Stomach (tissue), 9 donors: ENCODE data around the gene ZNF70. TPM values are rescaled to one million over a fixed set of nuclear protein-coding genes. Genes with fewer than 3 reads are reported as not detected.
A peak's percentile ranks its signal among the peaks of the same experiment; 100 is the strongest.

Experiments
- DNase-seq, 2 donors: peaks; one replicate each; pipeline versions ENCODE4 v3.0.0 to v3.0.0-alpha.2; 2013 to 2019
- H3K27ac ChIP-seq, 5 donors: fragments of 200-600 bp in 4 of 5; sonication (generic) in 4 of 5; one replicate each; pipeline ENCODE4 v1.5.1; 2013 to 2019; ENCODE audit warnings: mild to moderate bottlenecking in 1 of 5, moderate library complexity in 1 of 5
- H3K27me3 ChIP-seq, 3 donors: fragments of 200-600 bp; sonication (generic); one replicate each; pipeline ENCODE4 v1.5.1; 2017 to 2019; ENCODE audit warnings: mixed run types in 1 of 3
- H3K36me3 ChIP-seq, 4 donors: fragments of 200-600 bp; sonication (generic); 1 replicate in 3 of 4; 2 replicates in 1 of 4; pipeline ENCODE4 v1.5.1; 2016 to 2019
- H3K4me1 ChIP-seq, 4 donors: fragments of 200-600 bp; sonication (generic); one replicate each; pipeline ENCODE4 v1.5.1; 2016 to 2019
- H3K4me3 ChIP-seq, 4 donors: fragments of 200-600 bp; sonication (generic) in 3 of 4; one replicate each; pipeline ENCODE4 v1.5.1; 2016 to 2019; ENCODE audit warnings: mild to moderate bottlenecking in 1 of 4
- H3K9me3 ChIP-seq, 4 donors: fragments of 200-600 bp; sonication (generic); one replicate each; pipeline ENCODE4 v1.5.1; 2016 to 2019
- EP300 ChIP-seq: sonication (generic); formaldehyde crosslinking; IDR thresholded peaks from one replicate; pipeline ENCODE4 v1.6.1; 2017; ENCODE audit warnings: antibody characterized with exemption
- POLR2A ChIP-seq, 4 donors: fragments of 450-650 bp; IDR thresholded peaks; one replicate each; pipeline ENCODE4 v1.6.1; 2016; ENCODE audit warnings: antibody characterized with exemption in 4 of 4, control low read depth in 2 of 4, mild to moderate bottlenecking in 1 of 4, moderate library complexity in 1 of 4
- POLR2AphosphoS5 ChIP-seq, 3 donors: sonication (generic); formaldehyde crosslinking; IDR thresholded peaks; one replicate each; pipeline ENCODE4 v1.6.1; 2016; ENCODE audit warnings: antibody characterized with exemption in 3 of 3
- WGBS, 5 donors: extraction: QIAGEN DNeasy Blood & Tissue Kit in 3 of 5; methylation state at CpG; one replicate each; pipeline versions ENCODE4 v1.1.5 to v1.1.7; 2013 to 2018; 5-methylcytosine and 5-hydroxymethylcytosine counted together
- intact Hi-C: fragments of 100-400 bp; cut with DNase I; formaldehyde crosslinking; loops from one replicate; pipeline ENCODE4 v1.15.1; 2023; ENCODE audit warnings: low total_unique reads
- polyA plus RNA-seq, 3 donors: library from polyadenylated mRNA; stranded (reverse); fragments of 200-250 nt; gene quantifications; one replicate each; pipeline ENCODE4 v1.2.3, GENCODE V29; 2013
- total RNA-seq, 5 donors: library from RNA; depleted of rRNA; stranded (reverse); fragments of >200 nt; gene quantifications; one replicate each; pipeline versions ENCODE4 v1.1.0 to v1.2.3, GENCODE V29; 2014 to 2016
- TF ChIP-seq, protein P1 (sequence below), 7 experiments: fragments of 450-650 bp in 4 of 7; fragments of 200-600 bp in 3 of 7; sonication (generic) in 3 of 7; IDR thresholded peaks; one replicate each; pipeline ENCODE4 v1.5.1; 2016 to 2019; ENCODE audit warnings: antibody characterized with exemption in 7 of 7, control low read depth in 2 of 7, mild to moderate bottlenecking in 1 of 7
- donor health status: healthy with polysubstance abuse.
- donor health status: Bipolar disorder and iron deficiency.
- donor health status: healthy.

ZNF70 gene
- total and polyA plus RNA-seq, 8 donors = 0.58 to 9.4 (median 2.1) TPM

- no peaks in the 10 kb centered on the region for H3K27me3 ChIP-seq
- H3K36me3 ChIP-seq = peaks cover 3 to 9% (median 6%) of the 10 kb centered on the region in 4 donors
- peaks cover 9 to 30% (median 19%) of the 10 kb centered on the region in 4 donors for H3K4me1 ChIP-seq
- 40 to 62% (median 47%) methylated on average over 12 of the region's 12 CpGs for WGBS, 5 donors
- peak overlapping the region; percentile 54 to 85 (median 69) for H3K4me3 ChIP-seq
- TF ChIP-seq, protein P1, sequence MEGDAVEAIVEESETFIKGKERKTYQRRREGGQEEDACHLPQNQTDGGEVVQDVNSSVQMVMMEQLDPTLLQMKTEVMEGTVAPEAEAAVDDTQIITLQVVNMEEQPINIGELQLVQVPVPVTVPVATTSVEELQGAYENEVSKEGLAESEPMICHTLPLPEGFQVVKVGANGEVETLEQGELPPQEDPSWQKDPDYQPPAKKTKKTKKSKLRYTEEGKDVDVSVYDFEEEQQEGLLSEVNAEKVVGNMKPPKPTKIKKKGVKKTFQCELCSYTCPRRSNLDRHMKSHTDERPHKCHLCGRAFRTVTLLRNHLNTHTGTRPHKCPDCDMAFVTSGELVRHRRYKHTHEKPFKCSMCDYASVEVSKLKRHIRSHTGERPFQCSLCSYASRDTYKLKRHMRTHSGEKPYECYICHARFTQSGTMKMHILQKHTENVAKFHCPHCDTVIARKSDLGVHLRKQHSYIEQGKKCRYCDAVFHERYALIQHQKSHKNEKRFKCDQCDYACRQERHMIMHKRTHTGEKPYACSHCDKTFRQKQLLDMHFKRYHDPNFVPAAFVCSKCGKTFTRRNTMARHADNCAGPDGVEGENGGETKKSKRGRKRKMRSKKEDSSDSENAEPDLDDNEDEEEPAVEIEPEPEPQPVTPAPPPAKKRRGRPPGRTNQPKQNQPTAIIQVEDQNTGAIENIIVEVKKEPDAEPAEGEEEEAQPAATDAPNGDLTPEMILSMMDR (IDR thresholded peaks at IDR 0.05) = no peak
- no peak for TF ChIP-seq EP300
- no peak for TF ChIP-seq POLR2AphosphoS5 (IDR thresholded peaks at IDR 0.05)
- TF ChIP-seq POLR2A (IDR thresholded peaks at IDR 0.05) = no peak
- intact Hi-C loops = no loop called here
- peak overlapping the region in 3 of 5 donors; percentile 94 to 96 (median 94) for H3K27ac ChIP-seq
- no peaks in the 10 kb centered on the region for H3K9me3 ChIP-seq
- DNase-seq = peak in 1 of 2 donors; percentile 27
These were observed 1.0 kb downstream of the ZNF70 start for GRCh38 chr22:23749841-23750301.

DNA sequence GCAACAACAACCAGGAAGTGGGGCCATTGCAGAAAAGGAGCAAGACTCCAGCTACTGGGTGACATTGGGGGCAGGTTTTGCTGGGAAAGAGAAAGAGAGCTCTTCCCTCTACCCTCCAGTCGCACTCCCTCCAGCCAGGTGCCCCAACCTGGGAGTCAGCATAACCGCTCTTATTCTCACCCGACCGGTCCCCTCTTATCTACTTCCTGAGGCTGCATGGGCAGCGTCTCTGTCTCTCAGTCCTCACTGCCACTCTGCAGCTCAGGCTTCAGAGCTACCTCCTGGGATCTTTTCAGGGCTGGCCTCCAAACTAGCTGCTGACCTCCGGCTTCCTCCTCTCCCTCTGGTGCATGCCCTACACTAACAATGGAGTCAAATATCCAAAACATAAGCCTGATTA lies 5.1 kb downstream of the ZNF70 start:
- DNase-seq = peak; percentile 63 to 82
- Histone ChIP-seq H3K9me3 (no peaks in the 10 kb centered on the region), H3K36me3 (peaks cover 13 to 49% (median 43%) of the 10 kb centered on the region in 4 donors), H3K27me3 (no peaks in the 10 kb centered on the region), H3K27ac (no peak overlapping the region), H3K4me3 (no peak overlapping the region), H3K4me1 (peaks cover 9 to 30% (median 14%) of the 10 kb centered on the region in 4 donors)
- TF ChIP-seq EP300 (no peak), POLR2AphosphoS5 (IDR thresholded peaks at IDR 0.05) (no peak), POLR2A (IDR thresholded peaks at IDR 0.05) (no peak)
- TF ChIP-seq, protein P1 (IDR thresholded peaks at IDR 0.05) = no peak
- intact Hi-C loops = no loop called here
- WGBS, 5 donors = 31 to 61% (median 41%) methylated on average over 6 of the region's 6 CpGs

GRCh38 chr22:23744485-23744884 lies 6.4 kb downstream of the ZNF70 start:
- no peak for DNase-seq
- Histone ChIP-seq H3K36me3 (peaks cover 13 to 49% (median 44%) of the 10 kb centered on the region in 4 donors), H3K27me3 (no peaks in the 10 kb centered on the region), H3K9me3 (no peaks in the 10 kb centered on the region), H3K27ac (no peak overlapping the region), H3K4me3 (no peak overlapping the region), H3K4me1 (peaks cover 0 to 18% (median 2%) of the 10 kb centered on the region in 4 donors)
- TF ChIP-seq POLR2AphosphoS5 (IDR thresholded peaks at IDR 0.05) (no peak), EP300 (no peak), POLR2A (IDR thresholded peaks at IDR 0.05) (no peak)
- TF ChIP-seq, protein P1 (IDR thresholded peaks at IDR 0.05) = no peak
- intact Hi-C loops = no loop called here
- 93 to 99% (median 98%) methylated on average over 13 to 14 of the region's 14 CpGs for WGBS, 5 donors

- intact Hi-C loops = no loop called here
- peaks cover 13 to 49% (median 44%) of the 10 kb centered on the region in 4 donors for H3K36me3 ChIP-seq
- TF ChIP-seq EP300 (no peak), POLR2A (IDR thresholded peaks at IDR 0.05) (no peak), POLR2AphosphoS5 (IDR thresholded peaks at IDR 0.05) (no peak)
- TF ChIP-seq, protein P1 (IDR thresholded peaks at IDR 0.05) = no peak
- 92 to 99% (median 98%) methylated on average over 10 to 13 of the region's 13 CpGs for WGBS, 5 donors
- H3K9me3 ChIP-seq = no peaks in the 10 kb centered on the region
- H3K27me3 ChIP-seq = no peaks in the 10 kb centered on the region
- no peak for DNase-seq
- no peak overlapping the region for H3K27ac ChIP-seq
- H3K4me3 ChIP-seq = no peak overlapping the region
- H3K4me1 ChIP-seq = peaks cover 0 to 17% (median 2%) of the 10 kb centered on the region in 4 donors
These were observed 6.9 kb downstream of the ZNF70 start for GRCh38 chr22:23744001-23744400.
